HL-60/S4 (cell line): ENCODE data around the gene SHROOM3.
"Not testable (repeated sequence)": the region's sequence is repeated elsewhere in the genome, so short reads cannot be mapped to it uniquely, and the experiment has no call there.

Experiments used
- in situ Hi-C: fragments of 300-500 bp; cut with MboI; formaldehyde crosslinking; loops from 2 replicates; pipeline ENCODE4 v1.14.3; 2022; ENCODE audit warnings: low sequenced_read_pairs

SHROOM3 gene

GRCh38 chr4:76443376-76443775, 8.3 kb downstream of the SHROOM3 start:
- in situ Hi-C loops, result no loop called here

- in situ Hi-C loops, result no loop called here
Measured at GRCh38 chr4:76445911-76446310, 10.9 kb downstream of the SHROOM3 start.

GRCh38 chr4:76447393-76447851, 12.4 kb downstream of the SHROOM3 start:
- in situ Hi-C loops, result no loop called here

- in situ Hi-C loops, result no loop called here
Measured at GRCh38 chr4:76448211-76448610, 13.2 kb downstream of the SHROOM3 start.

GRCh38 chr4:76449362-76449767, 14.3 kb downstream of the SHROOM3 start:
- in situ Hi-C loops, result no loop called here

- in situ Hi-C loops, result no loop called here
Measured at GRCh38 chr4:76449833-76450232, 14.8 kb downstream of the SHROOM3 start.

- in situ Hi-C loops, result no loop called here
Measured at GRCh38 chr4:76453232-76453631, 18.2 kb downstream of the SHROOM3 start.

- in situ Hi-C loops, result not testable (repeated sequence)
Measured at GRCh38 chr4:76454073-76454472, 19.0 kb downstream of the SHROOM3 start.

GRCh38 chr4:76457885-76458284, 22.9 kb downstream of the SHROOM3 start:
- in situ Hi-C loops, result no loop called here

- in situ Hi-C loops, result no loop called here
Measured at GRCh38 chr4:76458297-76458696, 23.3 kb downstream of the SHROOM3 start.

- in situ Hi-C loops, result no loop called here
Measured at GRCh38 chr4:76458825-76459224, 23.8 kb downstream of the SHROOM3 start.

- in situ Hi-C loops, result no loop called here
Measured at GRCh38 chr4:76459291-76459723, 24.3 kb downstream of the SHROOM3 start.

GRCh38 chr4:76463568-76463967, 28.5 kb downstream of the SHROOM3 start:
- in situ Hi-C loops, result no loop called here

GRCh38 chr4:76470064-76470463, 35.0 kb downstream of the SHROOM3 start:
- in situ Hi-C loops, result no loop called here

GRCh38 chr4:76470532-76470931, 35.5 kb downstream of the SHROOM3 start:
- in situ Hi-C loops, result no loop called here

GRCh38 chr4:76476571-76476970, 41.5 kb downstream of the SHROOM3 start:
- in situ Hi-C loops, result no loop called here

GRCh38 chr4:76484654-76485053, 49.6 kb downstream of the SHROOM3 start:
- in situ Hi-C loops, result no loop called here

- in situ Hi-C loops, result no loop called here
Measured at GRCh38 chr4:76485450-76485849, 50.4 kb downstream of the SHROOM3 start.

- in situ Hi-C loops, result no loop called here
Measured at GRCh38 chr4:76486588-76487276, 51.7 kb downstream of the SHROOM3 start.

- in situ Hi-C loops, result no loop called here
Measured at GRCh38 chr4:76487621-76488020, 52.6 kb downstream of the SHROOM3 start.

GRCh38 chr4:76488455-76488854, 53.4 kb downstream of the SHROOM3 start:
- in situ Hi-C loops, result no loop called here

- in situ Hi-C loops, result no loop called here
Measured at GRCh38 chr4:76488888-76489685, 54.1 kb downstream of the SHROOM3 start.
